HG03469 (cell line): ENCODE measurements around the gene ANXA5.

Experiments
- ATAC-seq: cut with Tn5 transposase; IDR thresholded peaks from one replicate; pipeline ENCODE4 v1.9.1; 2021; ENCODE audit warnings: mild to moderate bottlenecking, moderate library complexity, moderate number of reproducible peaks; ENCODE audit not compliant: unreplicated experiment

Gene ANXA5

GRCh38 chr4:121650741-121651140 lies 46.0 kb downstream of the ANXA5 start:
- no peak for ATAC-seq

GRCh38 chr4:121648516-121648915 lies 48.3 kb downstream of the ANXA5 start:
- no peak for ATAC-seq

- ATAC-seq, result no peak
Observed at GRCh38 chr4:121642876-121643585, 53.7 kb downstream of the ANXA5 start.

GRCh38 chr4:121642292-121642691 lies 54.5 kb downstream of the ANXA5 start:
- ATAC-seq, result no peak

GRCh38 chr4:121633653-121634052 lies 63.1 kb downstream of the ANXA5 start:
- ATAC-seq, result no peak

- no peak for ATAC-seq
Observed at GRCh38 chr4:121632636-121633035, 64.1 kb downstream of the ANXA5 start.
